GM18505 (cell line): ENCODE data around the gene IGHMBP2.

Experiments
- ATAC-seq: cut with Tn5 transposase; IDR thresholded peaks from one replicate; pipeline ENCODE4 v1.9.1; 2021; ENCODE audit not compliant: unreplicated experiment
- POLR2A ChIP-seq: IDR thresholded peaks from 4 replicates; pipeline ENCODE4 v1.6.1; 2011; ENCODE audit warnings: borderline replicate concordance; ENCODE audit not compliant: insufficient read depth, insufficient read length; ENCODE audit errors: extremely low read depth

The IGHMBP2 gene

DNA sequence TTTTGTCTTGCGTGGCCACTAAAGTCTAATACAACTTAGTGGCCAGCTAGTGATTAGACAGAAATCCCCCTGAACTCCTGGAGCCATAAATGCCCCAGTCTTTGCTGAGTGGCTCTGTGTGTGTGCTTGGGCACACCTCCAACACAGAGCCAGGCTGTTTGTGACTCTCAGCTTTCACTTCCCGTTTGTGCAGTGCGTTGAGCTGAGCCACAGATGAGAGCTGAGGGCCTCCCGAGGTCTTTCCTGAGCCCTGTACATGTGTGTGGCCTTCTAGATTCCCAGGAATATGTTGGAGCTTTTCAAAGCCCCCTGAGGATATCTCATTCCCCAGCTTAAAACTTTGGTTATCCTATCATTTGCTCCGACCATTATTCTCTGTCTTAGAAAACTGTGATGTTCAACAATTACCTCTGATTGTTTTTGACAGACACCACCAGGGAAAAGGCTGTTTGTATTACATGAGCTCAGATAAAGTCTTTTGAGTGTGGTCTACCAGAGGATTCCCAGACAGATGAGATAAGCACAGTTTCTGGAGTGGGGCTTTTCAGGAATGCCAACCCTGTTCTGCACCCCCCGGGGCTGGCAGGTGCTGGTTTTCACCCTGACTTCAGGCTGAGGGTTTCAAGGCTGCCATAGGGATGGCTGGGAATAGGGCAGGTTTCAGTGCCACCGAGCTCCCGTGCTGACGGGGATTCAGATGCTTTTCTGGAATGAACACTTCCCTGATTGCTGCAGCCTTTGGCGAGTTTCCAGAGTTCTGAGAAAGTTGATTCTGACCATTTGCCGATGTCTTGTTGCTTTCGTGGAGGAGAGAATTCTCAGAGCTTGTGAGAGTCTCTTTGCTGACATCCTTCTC is 23.8 kb downstream of the IGHMBP2 start:
- peak; percentile 61 for ATAC-seq
- no peak for TF ChIP-seq POLR2A

DNA sequence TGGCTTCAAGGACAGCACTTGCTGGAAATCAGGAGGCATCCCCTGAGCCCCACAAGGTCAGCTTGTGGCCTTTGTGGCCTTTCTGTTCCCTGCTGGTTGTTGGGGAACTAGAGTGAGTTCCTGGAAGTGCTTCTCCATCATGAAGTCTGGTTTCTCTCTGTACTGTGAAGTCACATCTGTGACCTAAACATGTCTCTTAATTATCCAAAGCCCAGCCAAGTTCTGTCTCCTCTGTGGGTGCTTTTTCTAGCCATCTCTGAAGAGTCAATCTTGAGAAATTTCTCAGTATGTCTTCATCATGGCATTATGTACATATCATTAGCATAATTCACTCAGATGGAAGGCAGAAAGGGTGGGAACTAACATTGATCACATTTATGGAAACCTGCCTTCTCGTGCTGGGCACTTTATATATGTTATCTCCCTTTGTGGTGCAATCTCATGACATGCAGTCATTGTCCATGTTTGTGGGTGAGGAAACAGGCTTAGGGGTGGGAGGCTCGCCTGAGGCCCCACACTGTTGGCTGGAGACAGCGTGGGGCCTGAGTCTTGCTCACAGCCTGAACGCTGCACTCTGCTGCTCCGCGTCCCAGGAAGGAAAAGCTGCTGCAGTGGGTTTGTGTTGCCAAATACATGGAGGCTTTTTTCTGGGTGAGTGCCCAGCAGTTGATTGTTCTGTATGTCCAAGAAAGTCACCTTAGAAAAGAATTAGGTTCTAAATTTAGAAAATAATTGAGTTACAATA is 24.6 kb downstream of the IGHMBP2 start:
- no peak for ATAC-seq
- TF ChIP-seq POLR2A: no peak

DNA sequence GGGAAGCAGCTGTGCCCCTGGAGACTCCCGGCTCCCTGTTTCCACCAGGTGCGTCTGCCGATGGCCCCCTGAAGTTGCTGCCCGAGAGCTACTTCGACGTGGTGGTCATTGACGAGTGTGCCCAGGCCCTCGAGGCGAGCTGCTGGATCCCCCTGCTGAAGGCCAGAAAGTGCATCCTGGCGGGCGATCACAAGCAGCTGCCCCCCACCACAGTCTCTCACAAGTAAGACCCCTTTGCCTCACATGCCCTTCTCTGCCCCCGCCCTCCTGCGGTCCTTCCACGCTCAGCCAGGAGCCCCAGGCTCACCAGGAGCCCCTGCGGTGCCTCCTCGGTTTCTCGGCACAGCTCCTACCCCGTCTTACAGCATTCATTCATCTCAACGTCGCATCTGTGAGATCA is 25.4 kb downstream of the IGHMBP2 start:
- TF ChIP-seq POLR2A: no peak
- no peak for ATAC-seq

DNA sequence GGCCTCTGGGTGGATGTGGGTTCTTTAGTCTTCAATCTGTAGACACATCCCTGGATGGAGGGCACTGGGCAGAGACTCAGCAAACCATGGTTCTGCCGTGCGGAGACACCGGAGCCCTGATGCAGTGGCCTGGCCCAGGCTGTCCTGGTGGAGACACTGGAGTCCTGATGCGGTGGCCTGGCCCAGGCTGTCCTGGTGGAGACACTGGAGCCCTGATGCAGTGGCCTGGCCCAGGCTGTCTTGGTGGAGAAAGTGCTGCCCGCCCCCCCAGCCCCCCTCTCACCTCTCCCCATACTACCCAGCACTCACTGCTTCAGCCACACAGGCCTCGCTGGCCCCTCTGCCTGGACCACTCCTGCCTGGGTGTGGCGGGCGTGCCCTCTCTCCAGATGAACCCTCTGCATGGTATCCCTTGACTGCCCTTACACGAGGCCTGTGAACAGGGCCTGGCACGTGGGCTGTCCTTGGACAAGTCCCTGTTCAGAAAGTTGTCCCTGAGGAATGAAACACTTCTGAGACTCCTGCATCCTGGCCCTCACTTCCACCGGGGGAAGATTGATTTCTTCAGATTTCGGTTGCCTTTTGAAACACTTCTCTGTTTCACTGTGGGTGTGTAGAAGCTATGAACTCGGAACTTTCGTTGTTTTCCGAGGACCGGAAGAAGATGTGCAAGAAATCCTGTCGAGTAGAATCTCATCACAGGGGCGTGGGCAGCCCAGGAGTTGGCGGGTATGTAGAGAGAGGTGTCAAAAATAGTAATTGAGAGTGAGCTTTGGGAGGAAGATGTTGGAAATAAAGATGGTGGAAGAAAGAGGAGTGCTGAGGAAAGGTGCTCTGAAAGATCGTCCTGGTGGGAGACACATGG is 26.2 kb downstream of the IGHMBP2 start:
- TF ChIP-seq POLR2A: no peak

DNA sequence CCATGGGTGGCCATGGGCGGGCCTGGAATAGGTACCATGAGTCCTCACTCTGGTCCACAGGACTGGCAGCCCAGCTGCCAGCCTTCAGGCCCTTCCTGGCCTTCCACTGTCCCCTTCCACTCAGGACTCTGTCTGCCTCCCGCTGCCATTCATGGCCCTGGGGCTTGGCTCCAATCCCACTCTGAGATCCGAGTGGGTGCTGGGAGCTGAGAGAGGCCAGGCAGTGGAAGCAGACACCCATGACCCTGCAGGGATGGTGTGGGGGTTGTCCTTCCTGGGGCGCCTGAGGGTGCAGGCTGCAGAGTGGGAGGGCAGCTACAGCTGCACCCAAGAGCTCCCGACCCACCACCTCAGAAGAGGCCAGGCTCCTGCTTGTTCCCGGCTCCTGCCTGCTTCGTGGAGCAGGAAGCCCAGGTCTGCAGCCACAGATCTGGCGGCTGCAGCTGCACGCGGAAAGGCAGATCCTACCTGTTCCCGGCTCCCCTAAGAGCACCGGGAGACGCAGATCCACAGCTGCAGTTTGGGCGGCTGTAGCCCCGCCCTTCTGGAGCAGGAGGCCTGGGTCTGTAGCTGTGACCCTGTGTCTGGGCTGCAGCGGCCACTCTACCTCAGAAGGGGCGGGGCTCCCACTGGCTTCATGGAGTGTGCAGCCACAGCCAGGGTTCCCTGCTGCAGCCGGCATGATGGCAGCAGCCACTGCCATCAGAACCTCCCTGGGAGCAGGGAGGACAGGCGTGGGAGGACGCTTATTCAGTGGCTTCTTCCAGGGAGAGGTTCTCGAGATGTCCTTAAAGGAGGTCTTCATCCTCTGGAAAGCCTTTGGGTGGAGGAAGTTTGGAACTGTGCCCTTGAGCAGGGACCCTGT is 27.5 kb downstream of the IGHMBP2 start:
- no peak for TF ChIP-seq POLR2A
- no peak for ATAC-seq

More for the DNA sequence above, 26.2 kb downstream of the IGHMBP2 start:
- ATAC-seq: no peak

DNA sequence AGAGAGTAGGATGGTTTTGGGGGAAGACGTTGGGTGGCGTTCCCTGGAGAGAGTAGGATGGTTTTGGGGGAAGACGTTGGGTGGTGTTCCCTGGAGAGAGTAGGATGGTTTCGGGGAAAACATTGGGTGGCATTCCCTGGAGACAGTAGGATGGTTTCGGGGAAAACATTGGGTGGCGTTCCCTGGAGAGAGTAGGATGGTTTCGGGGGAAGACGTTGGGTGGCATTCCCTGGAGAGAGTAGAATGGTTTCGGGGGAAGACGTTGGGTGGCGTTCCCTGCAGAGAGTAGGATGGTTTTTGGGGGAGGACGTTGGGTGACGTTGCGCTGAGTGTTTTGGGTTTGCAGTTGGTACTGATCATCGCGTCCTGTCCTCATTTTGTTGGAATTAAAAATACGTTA is 28.2 kb downstream of the IGHMBP2 start:
- TF ChIP-seq POLR2A: no peak
- ATAC-seq: no peak

DNA sequence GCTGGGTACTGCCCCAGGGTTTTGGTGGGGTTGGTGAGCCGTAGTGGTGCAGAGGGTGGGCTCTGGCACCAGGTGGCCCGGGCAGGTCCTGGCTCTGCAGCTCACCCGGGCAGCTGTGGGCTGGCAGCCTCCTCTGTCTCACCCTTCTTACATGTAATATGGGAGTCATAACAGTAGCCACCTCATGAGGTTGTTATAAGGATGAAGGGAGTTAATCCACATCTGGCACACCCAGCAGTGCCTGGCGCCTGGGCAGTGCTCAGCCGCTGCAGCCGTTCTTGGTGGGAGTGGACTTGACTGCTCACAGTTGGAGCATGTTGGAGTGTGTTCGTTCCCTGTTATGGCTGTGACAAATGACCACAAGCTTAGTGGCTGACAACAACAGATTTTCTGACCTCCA is 28.7 kb downstream of the IGHMBP2 start:
- TF ChIP-seq POLR2A: no peak
- ATAC-seq: no peak

DNA sequence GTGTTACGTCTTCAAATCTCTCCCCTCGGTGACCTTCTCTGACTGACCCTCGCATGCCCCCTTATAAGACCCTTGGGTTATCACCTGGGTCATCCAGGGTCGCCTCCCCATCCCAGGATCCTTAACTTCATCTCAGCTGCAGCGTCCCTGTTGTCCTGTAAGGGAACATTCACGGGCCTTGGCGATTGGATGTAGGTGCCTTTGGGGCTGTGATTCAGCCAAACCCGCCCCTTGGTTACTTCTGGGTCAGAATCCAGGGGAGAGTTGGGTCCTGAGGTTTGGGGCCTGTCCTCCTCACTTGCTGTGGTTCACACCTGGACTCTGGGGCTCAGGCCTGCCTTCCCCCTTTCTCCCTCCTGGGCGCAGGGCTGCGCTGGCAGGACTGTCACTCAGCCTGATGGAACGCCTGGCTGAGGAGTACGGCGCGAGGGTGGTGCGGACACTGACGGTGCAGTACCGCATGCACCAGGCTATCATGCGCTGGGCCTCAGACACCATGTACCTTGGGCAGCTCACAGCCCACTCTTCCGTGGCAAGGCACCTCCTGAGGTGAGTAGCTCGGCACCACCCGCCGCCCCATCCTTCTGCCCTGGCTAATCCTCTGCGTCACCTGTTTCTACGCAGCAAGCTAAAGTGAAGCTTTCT is 29.4 kb downstream of the IGHMBP2 start:
- ATAC-seq: no peak
- no peak for TF ChIP-seq POLR2A

DNA sequence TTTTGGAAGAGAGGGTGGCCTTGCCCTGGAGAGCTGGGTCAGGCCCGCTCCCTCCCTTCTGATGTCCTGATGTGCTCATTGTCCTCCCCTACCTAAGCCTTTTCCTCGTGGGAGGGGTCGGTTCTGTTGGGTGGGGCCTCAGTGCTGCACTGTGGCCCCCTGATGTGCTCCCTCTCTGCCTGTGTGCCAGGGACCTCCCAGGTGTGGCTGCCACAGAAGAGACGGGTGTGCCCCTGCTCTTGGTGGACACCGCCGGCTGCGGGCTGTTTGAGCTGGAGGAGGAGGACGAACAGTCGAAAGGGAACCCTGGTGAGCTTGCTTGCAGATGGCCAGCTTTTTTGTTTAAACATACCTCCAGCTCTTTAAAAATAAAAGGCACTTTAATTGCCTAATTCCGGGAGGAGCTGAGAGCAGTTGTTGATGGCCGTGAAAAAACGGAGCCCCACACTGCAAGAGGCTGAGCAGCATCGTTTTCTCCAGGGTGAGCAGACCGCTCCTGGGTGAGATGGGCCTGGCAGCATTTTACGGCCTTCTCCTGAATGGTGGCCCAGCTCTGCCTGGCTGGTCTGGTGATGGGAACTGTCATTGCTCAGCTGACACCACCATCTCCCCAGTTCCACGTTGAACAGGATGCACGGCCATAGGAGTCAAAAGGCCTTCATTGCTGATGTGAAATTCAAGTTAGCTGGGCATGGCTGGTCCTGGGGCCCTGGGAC is 30.1 kb downstream of the IGHMBP2 start:
- TF ChIP-seq POLR2A: no peak
- no peak for ATAC-seq

DNA sequence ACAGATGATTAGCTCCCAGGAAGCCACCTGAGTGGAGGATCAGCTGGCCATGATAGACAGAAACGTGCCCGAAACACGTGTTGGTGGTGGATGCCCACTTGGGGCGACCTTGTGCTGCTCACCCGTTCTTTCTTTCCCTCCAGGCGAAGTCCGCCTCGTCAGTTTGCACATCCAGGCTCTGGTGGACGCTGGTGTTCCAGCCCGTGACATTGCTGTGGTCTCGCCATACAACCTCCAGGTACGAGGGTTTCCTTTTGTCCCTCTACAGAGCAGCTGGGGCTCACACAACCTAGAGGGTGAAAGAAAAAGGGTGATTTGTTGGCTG is 30.6 kb downstream of the IGHMBP2 start:
- no peak for ATAC-seq
- TF ChIP-seq POLR2A: no peak

DNA sequence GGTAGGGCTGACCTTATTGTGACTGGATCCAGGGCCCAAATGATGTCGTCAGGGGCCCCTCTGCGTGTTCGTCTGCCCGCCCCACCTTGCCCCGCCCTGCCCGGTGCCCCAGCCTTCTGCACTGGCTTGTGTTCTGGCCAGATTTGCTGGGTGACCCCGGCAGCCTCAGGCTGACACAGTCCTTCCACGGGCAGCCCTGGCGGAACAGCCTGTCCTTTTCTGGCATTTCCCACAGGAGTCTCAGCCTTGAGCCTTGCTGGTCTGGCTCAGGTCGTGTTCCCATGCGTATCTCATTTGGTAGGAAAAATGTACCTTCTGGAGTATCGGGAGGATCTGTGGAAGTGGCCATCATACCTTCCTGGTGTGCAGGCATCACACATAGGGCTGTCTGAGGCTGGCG is 31.0 kb downstream of the IGHMBP2 start:
- no peak for TF ChIP-seq POLR2A
- ATAC-seq: no peak
